GM21528 (cell line): Measurements from ENCODE around the gene HMMR.
"Not testable (repeated sequence)": the region's sequence is repeated elsewhere in the genome, so short reads cannot be mapped to it uniquely, and the experiment has no call there.

Experiments
- ATAC-seq: cut with Tn5 transposase; IDR thresholded peaks from one replicate; pipeline ENCODE4 v1.9.1; 2021; ENCODE audit warnings: mild to moderate bottlenecking, moderate library complexity; ENCODE audit not compliant: unreplicated experiment, low FRiP score

Gene HMMR

GRCh38 chr5:163460562-163461171 is at the start of gene HMMR:
HMMR (plus strand) TSS chr5:163460632; CDS start chr5:163460693, 61 bp downstream.
- ATAC-seq: peak; percentile 0

DNA sequence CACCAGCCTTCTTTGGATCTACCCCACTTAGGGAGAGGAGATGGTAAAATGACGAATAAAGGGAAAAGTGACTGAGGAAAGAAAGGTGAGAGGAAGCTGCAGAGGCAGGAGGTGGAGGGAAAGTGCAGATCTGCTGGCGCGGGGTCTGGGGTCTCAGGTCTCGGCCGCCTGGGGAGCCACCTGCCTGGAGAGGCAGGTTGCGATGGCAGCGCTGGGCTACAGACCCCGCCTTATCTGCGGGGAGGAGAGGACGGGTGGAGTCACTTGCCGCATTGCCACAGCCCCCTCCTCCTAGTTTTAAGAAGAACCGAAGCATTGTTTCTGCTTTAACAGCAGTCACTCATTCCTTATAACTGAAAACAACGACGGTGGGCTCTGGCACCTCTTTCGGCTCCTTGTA is 44.8 kb upstream of the HMMR start:
- ATAC-seq: not testable (repeated sequence)

DNA sequence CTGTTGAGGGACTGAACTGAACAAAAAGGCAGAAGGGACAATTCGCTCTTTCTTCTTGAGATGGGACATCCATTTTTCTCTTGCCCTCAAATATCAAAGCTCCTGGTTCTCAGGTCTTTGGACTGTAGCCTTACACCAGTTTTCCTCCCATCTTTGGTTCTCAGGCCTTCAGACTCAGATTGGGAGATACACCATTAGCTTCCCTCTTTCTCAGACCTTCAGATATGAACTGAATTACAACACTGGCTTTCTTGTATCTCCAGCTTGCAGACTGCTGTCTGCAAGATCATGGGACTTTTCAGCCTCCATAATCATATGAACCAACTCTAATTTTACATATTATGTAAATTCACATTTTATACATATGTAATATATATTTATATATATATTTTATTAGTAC is 35.6 kb upstream of the HMMR start:
- no peak for ATAC-seq

DNA sequence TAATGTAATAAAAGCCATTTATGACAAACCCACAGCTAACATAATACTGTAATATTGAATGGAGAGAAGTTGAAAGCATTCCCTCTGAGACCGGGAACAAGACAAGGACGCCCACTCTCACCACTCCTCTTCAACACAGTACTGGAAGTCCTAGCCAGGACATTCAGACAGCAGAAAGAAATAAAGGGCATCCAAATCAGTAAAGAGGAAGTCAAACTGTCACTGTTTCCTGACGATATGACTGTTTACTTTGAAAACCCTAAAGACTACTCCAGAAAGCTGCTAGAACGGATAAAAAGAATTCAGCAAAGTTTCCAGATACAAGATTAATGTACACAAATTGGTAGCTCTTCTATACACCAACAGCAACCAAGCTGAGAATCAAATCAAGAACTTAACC is 34.3 kb upstream of the HMMR start:
- ATAC-seq: not testable (repeated sequence)

- ATAC-seq: no peak
Observed at GRCh38 chr5:163432544-163432943, 27.9 kb upstream of the HMMR start.

- no peak for ATAC-seq
Observed at GRCh38 chr5:163433271-163433670, 27.2 kb upstream of the HMMR start.

DNA sequence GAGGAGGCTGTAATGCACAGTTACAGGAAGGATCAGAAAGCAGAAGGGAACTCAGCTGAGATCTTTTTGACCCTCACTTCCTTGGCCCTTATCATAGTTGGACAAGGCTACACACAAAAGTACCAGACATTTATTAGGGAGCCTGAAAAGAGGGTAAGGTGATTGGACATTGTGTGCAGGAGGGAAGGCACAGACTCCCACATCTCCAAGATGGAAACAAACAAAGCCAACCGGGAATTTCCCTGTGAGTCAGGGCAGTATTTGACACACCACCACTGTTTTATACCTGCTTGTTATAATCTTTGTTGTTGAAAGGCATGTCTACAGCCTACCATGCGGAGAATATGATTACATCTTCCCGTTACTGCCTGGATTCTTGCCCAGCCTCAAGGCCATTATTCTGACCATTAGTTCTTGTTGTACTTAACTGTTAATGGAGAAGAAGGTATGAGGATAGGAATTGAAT is 26.0 kb upstream of the HMMR start:
- ATAC-seq: no peak

DNA sequence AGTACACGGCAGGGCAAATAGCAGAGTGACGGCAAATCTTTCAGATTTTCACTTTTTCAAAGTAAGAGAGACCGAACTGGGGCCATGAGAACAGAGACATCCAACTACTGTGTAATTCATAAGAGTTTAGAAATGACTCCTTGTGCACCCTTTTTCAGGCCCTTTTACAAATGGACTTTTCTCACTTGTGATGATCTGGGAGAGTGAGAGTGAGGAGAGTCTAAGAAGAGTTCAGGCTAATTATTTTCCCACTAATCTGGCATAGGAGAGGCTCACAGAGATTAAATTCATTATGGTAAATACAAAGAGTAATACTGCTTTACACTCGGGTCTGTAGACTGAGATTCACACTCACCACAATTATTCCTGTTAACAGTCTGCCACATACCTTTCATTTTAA is 23.9 kb upstream of the HMMR start:
- no peak for ATAC-seq

DNA sequence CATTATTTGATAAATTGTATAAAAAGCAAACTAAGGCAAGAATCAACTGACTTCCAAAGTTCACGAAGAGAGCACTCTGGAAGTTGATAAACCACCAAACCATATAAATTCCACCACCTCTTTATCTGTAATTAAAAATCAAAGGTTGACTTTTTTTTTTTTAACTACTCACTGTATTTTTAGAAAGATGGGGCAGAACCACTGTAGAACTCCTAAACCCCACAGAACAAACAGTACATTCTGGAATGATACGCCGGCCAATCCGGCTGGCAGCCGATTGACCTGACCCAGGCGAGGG is 23.5 kb upstream of the HMMR start:
- no peak for ATAC-seq

- peak; percentile 99 for ATAC-seq
Observed at GRCh38 chr5:163437309-163438182, 22.9 kb upstream of the HMMR start, which contains the start of gene CCNG1. CCNG1 (plus strand) TSS chr5:163437595; CDS start chr5:163439257, 1,662 bp downstream.

- ATAC-seq: no peak
Observed at GRCh38 chr5:163439092-163439425, 21.4 kb upstream of the HMMR start.

GRCh38 chr5:163440954-163441353 is 19.5 kb upstream of the HMMR start:
- no peak for ATAC-seq

GRCh38 chr5:163444526-163444925 is 15.9 kb upstream of the HMMR start:
- ATAC-seq: no peak

GRCh38 chr5:163445345-163445744 is 15.1 kb upstream of the HMMR start:
- no peak for ATAC-seq

GRCh38 chr5:163447191-163447590 is 13.2 kb upstream of the HMMR start:
- no peak for ATAC-seq

GRCh38 chr5:163447875-163448274 is 12.6 kb upstream of the HMMR start:
- no peak for ATAC-seq

DNA sequence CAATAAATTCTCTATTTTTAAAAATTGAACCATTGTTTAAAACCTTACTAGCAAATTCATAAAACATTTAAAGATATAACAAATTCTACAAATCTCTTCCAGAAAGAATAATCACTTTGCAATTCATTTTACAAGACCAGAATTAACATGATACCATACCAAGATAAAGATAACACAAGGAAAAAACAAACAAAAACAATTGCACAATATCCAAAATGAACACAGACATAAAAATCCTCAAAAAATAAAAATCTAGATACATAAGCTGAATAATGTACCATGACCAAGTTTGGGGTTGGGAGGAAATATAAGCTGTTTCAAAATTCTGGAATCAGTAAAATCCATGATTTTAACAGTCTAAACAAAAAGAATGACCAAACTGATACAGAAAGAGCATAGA is 11.9 kb upstream of the HMMR start:
- ATAC-seq: no peak

DNA sequence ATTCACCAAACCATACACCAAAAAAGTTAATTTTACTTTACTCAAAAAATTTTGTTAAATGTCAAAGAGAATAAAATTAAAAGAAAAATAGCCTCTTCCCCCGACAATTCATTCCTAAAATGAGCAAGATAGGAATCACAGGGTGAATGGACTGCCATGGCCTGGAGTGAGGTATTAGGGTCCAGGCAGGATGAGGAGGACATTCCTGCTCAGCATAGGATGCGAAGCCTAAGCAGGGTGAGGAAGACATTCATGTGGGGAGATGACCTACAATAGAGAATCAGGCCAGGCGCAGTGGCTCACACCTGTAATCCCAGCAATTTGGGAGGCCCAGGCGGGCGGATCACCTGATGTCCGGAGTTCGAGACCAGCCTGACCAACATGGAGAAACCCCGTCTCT is 8.9 kb upstream of the HMMR start:
- ATAC-seq: no peak

DNA sequence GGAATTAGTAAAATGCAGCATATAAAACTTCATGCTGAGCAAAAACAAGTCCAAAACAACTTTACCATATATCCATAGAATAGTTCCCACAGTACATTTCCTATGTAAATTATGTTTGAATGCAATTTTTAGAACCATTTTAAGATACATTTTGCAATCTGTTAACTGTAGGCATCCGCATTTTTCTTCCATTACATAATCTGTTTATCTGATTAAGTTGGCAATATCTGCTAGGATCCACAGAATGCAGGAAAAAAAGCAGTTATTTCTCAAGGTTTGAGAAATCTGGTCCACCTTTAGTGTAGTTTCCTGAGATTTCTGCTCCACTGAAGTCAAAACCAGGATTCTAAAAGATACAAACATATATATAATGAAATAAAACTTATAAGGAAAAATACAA is 6.7 kb upstream of the HMMR start:
- ATAC-seq: no peak

DNA sequence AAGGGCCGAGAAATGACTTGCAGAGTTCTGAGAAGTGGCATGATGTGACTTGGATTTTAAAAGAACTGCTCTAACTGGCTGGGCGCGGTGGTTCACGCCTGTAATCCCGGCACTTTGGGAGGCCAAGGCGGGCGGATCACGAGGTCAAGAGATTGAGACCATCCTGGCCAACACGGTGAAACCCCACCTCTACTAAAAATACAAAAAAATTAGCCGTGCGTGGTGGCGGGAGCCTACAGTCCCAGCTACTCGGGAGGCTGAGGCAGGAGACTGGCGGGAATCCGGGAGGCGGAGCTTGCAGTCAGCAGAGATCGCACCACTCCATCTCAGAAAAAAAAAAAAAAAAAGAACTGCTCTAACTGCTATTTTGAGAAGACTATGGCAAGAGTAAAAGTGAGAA is 5.0 kb upstream of the HMMR start:
- not testable (repeated sequence) for ATAC-seq

DNA sequence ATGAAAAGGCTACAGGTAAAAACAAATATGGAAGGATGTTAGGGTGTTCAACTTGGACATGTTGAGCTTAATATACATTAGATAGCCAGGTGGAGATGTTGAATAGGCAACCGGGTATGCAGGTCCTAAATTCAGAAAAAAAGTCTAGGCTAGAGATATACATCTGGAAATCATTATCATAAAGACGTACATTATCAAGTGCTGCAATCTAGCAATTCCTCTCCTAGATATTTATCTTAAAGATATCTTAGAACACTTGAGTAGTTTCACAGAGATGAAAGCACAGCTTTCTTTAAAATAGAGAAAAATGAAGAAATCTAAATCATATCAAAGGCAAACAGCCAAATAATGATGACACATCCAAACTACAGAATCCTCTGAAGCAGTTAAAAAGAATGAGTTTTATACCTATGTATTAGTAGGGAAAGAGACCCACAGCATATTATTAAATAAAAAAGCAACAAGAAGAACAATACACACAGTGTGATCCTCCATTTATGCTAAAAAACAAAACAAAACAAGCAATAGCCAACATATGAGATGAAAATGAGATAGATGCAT is 4.3 kb upstream of the HMMR start:
- ATAC-seq: no peak

- no peak for ATAC-seq
Observed at GRCh38 chr5:163456840-163457239, 3.6 kb upstream of the HMMR start.
